Measurements from ENCODE around the gene CSMD2.

DNA sequence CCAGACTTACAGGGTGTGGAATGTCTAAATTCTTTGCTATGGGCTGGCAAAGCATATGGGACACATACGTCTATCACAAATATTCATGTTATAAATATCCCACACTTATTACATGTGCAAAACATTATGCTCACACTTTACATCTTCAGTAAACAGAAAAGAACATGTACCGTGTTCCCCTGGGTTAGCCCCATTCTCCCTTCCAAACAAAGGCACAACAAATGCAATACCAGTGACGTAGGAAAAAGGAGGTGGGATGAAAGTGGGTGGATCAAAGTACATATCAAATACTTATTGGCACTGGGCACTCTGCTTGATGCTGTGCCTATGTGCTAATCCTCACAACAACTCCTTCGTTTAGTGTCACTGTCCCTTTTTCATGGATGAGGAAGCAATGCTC, 521.8 kb downstream of the CSMD2 start:
- TF ChIP-seq, protein P1, sequence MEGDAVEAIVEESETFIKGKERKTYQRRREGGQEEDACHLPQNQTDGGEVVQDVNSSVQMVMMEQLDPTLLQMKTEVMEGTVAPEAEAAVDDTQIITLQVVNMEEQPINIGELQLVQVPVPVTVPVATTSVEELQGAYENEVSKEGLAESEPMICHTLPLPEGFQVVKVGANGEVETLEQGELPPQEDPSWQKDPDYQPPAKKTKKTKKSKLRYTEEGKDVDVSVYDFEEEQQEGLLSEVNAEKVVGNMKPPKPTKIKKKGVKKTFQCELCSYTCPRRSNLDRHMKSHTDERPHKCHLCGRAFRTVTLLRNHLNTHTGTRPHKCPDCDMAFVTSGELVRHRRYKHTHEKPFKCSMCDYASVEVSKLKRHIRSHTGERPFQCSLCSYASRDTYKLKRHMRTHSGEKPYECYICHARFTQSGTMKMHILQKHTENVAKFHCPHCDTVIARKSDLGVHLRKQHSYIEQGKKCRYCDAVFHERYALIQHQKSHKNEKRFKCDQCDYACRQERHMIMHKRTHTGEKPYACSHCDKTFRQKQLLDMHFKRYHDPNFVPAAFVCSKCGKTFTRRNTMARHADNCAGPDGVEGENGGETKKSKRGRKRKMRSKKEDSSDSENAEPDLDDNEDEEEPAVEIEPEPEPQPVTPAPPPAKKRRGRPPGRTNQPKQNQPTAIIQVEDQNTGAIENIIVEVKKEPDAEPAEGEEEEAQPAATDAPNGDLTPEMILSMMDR (IDR thresholded peaks at IDR 0.05; ENCODE audit: control extremely low read depth in 1 of 3, insufficient read depth in 1 of 3, low read depth in 1 of 3, low read length in 3 of 3): no peak
- TF ChIP-seq NANOG (IDR thresholded peaks at IDR 0.05; ENCODE audit: insufficient read depth, low read depth, low read length, poor library complexity, severe bottlenecking) (no peak), POLR2A (IDR thresholded peaks at IDR 0.05; ENCODE audit: control extremely low read depth in 1 of 2, low read depth in 2 of 2, low read length in 2 of 2) (no peak), RXRA (IDR thresholded peaks at IDR 0.05; ENCODE audit: insufficient read depth, low read depth, low read length) (no peak), EZH2 (IDR thresholded peaks at IDR 0.05; ENCODE audit: low read depth, low read length, severe bottlenecking) (no peak), EP300 (IDR thresholded peaks at IDR 0.05; ENCODE audit: borderline replicate concordance in 1 of 2, low read depth in 2 of 2, low read length in 2 of 2) (no peak), EGR1 (IDR thresholded peaks at IDR 0.05; ENCODE audit: borderline replicate concordance, low read depth, low read length) (no peak), KDM5A (IDR thresholded peaks at IDR 0.05; ENCODE audit: low read length) (no peak)
- TF ChIP-seq, protein P2, sequence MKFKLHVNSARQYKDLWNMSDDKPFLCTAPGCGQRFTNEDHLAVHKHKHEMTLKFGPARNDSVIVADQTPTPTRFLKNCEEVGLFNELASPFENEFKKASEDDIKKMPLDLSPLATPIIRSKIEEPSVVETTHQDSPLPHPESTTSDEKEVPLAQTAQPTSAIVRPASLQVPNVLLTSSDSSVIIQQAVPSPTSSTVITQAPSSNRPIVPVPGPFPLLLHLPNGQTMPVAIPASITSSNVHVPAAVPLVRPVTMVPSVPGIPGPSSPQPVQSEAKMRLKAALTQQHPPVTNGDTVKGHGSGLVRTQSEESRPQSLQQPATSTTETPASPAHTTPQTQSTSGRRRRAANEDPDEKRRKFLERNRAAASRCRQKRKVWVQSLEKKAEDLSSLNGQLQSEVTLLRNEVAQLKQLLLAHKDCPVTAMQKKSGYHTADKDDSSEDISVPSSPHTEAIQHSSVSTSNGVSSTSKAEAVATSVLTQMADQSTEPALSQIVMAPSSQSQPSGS (IDR thresholded peaks at IDR 0.05; ENCODE audit: low read length): no peak
